Activated CD4-positive, alpha-beta T cell treated with anti-CD3 and anti-CD28 coated beads, Interleukin-10, Interleukin-2, amounts not matched to agents 100 ng/mL and 50 ng/mL, durations not matched to agents 16 hours and 8 hours (primary cell): ENCODE measurements around the gene HLA-DQB1.

Experiments used
- DNase-seq: peaks from one replicate; pipeline ENCODE4 v3.0.0-alpha.2; 2020

Gene HLA-DQB1

DNA sequence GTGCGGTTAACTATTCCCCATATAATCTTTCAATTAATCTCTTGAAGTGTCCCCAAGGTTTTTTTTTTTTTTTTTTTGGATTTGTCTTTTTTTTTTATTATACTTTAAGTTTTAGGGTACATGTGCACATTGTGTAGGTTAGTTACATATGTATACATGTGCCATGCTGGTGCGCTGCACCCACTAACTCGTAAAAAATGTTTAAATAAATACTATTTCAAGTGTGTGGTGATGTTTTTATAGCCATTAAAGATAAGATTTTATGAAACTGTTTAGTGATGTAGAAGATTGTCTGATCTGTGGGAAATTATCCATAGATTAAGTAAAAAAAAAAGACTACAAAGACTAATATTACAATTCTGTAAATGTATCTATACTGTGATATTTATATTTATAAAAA is 41.9 kb downstream of the HLA-DQB1 start:
- DNase-seq = no peak

DNA sequence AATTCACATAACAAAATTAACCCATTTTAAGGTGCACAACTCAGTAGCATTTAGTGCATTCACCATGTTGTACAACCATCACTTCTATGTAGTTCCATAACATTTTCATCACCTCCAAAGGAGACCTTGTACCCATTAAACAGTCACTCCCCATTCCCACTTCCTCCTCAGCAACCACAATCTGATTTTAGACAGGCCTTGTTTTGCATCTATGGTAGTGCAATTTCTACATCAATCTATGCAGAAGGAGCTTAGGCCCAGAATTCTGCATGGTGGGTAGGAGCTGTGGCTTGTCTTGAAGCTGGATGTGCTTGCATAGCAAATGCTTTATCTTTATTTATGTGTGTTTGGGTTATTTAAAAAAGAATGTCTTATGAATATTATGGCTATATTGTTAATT is 42.8 kb downstream of the HLA-DQB1 start:
- peak; percentile 60 for DNase-seq

- DNase-seq = peak; percentile 83
These were observed 43.7 kb downstream of the HLA-DQB1 start for GRCh38 chr6:32622545-32623401.

- DNase-seq = no peak
These were observed 45.1 kb downstream of the HLA-DQB1 start for GRCh38 chr6:32621372-32621771.

- no peak for DNase-seq
These were observed 48.7 kb downstream of the HLA-DQB1 start for GRCh38 chr6:32617751-32618150.

DNA sequence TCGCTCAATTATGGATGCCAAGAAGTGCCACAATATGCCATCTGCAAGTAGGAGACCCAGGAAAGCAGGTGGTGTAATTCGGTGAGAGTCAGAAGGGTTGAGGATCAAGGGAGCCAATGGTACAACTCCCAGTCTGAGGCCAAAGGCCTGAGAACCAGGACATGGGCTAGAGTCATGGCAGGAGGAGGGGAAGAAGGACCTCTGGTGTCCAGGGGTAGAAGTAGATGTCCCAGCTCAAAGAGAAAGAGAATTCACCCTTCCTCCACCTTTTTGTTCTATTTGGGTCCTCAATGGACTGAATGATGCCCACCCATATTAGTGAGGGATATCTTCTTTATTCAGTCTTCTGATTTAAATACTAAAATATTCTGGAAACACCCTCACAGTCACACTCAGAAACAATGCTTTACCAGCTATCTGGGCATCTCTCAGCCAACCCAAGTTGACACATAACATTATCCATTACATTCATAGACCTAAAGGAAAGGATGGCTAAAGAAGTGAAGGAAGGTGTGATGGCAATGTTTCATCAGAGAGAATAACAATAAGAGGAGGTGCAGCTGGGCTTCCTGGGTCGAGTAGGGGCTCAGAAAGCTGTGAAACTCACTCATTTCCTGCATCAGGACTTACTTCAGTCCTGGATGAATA is 50.4 kb downstream of the HLA-DQB1 start:
- no peak for DNase-seq

DNA sequence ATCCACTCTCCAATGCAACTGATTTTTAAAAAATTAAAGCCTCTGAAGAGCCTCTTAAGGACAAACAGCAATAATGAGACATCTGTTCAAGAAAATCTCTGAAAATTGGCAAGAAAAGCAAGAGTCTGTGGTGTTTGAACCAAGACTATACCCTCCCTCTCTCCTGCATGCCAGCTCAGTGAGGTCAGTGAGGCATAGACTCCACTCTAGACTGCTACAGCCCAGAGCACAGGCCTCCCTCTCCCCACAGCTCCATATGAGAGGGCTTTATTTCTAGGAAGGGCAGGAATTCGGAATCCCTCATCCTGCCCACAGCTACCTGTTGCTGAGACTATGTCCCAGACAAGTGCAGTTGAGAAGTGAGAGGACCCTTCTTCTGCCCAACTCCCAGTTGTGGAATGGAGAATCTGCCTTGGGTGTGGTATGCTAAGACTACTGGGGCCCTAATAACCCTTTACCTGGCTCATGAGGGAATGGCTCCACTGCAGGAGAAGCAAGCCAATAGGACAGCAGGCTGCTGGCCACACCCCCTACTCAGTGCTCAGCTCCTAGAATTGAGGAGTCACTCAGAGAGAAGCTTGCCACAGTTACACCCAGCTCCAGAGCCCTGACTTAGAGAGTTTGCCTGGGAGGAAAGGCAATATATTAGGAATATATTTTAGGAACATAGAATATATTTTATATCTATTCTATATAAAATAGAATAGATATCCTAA is 51.9 kb downstream of the HLA-DQB1 start:
- DNase-seq = no peak

- no peak for DNase-seq
These were observed 53.0 kb downstream of the HLA-DQB1 start for GRCh38 chr6:32613475-32613874.

- peak; percentile 63 for DNase-seq
These were observed 55.7 kb downstream of the HLA-DQB1 start for GRCh38 chr6:32610682-32611296.

GRCh38 chr6:32609731-32610640 is 56.5 kb downstream of the HLA-DQB1 start:
- DNase-seq = peak; percentile 84
